Measurements from ENCODE around the gene SYT2.

Gene SYT2

DNA sequence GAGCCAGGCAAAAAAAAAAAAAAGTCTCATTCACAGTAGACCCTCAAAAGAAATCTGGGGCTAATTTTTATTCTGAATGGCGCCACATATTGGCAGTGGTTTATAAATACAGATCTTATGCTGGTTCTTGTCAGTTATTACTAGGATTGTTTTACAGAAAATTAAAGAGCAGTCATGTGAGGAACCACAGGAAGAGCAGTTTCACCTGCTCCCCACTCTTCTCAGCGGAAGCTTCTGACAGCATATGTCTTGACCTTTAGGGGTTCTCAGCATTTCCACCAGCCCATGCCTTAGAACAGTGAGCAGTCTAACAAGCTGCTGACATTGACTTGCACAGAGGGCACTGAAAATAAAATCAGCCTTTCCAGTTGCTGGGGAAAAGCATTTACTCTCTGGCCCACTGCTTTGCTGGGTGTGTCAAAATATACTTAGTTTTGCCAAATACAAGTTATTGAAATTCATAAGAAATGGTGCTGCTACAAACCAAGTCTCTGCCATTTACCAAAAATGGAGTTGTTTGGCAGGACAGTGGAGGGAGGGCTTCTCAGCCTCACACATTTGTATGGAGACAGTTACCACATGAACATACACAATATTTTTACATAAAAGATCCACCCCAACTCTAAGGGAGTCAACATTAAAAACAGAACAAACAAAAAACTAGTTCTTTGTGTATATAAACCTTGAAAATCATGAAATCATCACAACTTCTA, 144.2 kb downstream of the SYT2 start:
- TF ChIP-seq ARNTL (CRISPR knock-in tag; IDR thresholded peaks at IDR 0.05; ENCODE audit: borderline replicate concordance, low read depth) (no peak), SNAI2 (CRISPR knock-in tag; IDR thresholded peaks at IDR 0.05) (no peak), BACH2 (CRISPR knock-in tag; IDR thresholded peaks at IDR 0.05; ENCODE audit: borderline replicate concordance) (no peak), PPARA (CRISPR knock-in tag; IDR thresholded peaks at IDR 0.05; ENCODE audit: borderline replicate concordance) (no peak), POU6F1 (CRISPR knock-in tag; IDR thresholded peaks at IDR 0.05; ENCODE audit: borderline replicate concordance, low read depth) (no peak), ZNF70 (CRISPR knock-in tag; IDR thresholded peaks at IDR 0.05) (no peak), ZNF8 (CRISPR knock-in tag; IDR thresholded peaks at IDR 0.05) (no peak), TOX (CRISPR knock-in tag; IDR thresholded peaks at IDR 0.05; ENCODE audit: borderline replicate concordance) (no peak), OSR1 (CRISPR knock-in tag; IDR thresholded peaks at IDR 0.05) (no peak), GLIS3 (CRISPR knock-in tag; IDR thresholded peaks at IDR 0.05) (no peak), ZC3H10 (CRISPR knock-in tag; IDR thresholded peaks at IDR 0.05) (no peak), RARB (CRISPR knock-in tag; IDR thresholded peaks at IDR 0.05) (no peak), ESRRG (CRISPR knock-in tag; IDR thresholded peaks at IDR 0.05) (no peak)
- TF ChIP-seq, protein P1, sequence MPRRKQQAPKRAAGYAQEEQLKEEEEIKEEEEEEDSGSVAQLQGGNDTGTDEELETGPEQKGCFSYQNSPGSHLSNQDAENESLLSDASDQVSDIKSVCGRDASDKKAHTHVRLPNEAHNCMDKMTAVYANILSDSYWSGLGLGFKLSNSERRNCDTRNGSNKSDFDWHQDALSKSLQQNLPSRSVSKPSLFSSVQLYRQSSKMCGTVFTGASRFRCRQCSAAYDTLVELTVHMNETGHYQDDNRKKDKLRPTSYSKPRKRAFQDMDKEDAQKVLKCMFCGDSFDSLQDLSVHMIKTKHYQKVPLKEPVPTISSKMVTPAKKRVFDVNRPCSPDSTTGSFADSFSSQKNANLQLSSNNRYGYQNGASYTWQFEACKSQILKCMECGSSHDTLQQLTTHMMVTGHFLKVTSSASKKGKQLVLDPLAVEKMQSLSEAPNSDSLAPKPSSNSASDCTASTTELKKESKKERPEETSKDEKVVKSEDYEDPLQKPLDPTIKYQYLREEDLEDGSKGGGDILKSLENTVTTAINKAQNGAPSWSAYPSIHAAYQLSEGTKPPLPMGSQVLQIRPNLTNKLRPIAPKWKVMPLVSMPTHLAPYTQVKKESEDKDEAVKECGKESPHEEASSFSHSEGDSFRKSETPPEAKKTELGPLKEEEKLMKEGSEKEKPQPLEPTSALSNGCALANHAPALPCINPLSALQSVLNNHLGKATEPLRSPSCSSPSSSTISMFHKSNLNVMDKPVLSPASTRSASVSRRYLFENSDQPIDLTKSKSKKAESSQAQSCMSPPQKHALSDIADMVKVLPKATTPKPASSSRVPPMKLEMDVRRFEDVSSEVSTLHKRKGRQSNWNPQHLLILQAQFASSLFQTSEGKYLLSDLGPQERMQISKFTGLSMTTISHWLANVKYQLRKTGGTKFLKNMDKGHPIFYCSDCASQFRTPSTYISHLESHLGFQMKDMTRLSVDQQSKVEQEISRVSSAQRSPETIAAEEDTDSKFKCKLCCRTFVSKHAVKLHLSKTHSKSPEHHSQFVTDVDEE (CRISPR knock-in tag; IDR thresholded peaks at IDR 0.05) = no peak
- TF ChIP-seq, protein P2, sequence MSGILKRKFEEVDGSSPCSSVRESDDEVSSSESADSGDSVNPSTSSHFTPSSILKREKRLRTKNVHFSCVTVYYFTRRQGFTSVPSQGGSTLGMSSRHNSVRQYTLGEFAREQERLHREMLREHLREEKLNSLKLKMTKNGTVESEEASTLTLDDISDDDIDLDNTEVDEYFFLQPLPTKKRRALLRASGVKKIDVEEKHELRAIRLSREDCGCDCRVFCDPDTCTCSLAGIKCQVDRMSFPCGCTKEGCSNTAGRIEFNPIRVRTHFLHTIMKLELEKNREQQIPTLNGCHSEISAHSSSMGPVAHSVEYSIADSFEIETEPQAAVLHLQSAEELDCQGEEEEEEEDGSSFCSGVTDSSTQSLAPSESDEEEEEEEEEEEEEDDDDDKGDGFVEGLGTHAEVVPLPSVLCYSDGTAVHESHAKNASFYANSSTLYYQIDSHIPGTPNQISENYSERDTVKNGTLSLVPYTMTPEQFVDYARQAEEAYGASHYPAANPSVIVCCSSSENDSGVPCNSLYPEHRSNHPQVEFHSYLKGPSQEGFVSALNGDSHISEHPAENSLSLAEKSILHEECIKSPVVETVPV (CRISPR knock-in tag; IDR thresholded peaks at IDR 0.05) = no peak
- no peak for ATAC-seq

GRCh38 chr1:202564958-202565495, 145.2 kb downstream of the SYT2 start:
- no peak for ATAC-seq
- TF ChIP-seq ZNF70 (CRISPR knock-in tag; IDR thresholded peaks at IDR 0.05) = no peak
- TF ChIP-seq, protein P1 (CRISPR knock-in tag; IDR thresholded peaks at IDR 0.05) = peak; percentile 59; the same call in 1 of the 2 replicates
- TF ChIP-seq, protein P3, sequence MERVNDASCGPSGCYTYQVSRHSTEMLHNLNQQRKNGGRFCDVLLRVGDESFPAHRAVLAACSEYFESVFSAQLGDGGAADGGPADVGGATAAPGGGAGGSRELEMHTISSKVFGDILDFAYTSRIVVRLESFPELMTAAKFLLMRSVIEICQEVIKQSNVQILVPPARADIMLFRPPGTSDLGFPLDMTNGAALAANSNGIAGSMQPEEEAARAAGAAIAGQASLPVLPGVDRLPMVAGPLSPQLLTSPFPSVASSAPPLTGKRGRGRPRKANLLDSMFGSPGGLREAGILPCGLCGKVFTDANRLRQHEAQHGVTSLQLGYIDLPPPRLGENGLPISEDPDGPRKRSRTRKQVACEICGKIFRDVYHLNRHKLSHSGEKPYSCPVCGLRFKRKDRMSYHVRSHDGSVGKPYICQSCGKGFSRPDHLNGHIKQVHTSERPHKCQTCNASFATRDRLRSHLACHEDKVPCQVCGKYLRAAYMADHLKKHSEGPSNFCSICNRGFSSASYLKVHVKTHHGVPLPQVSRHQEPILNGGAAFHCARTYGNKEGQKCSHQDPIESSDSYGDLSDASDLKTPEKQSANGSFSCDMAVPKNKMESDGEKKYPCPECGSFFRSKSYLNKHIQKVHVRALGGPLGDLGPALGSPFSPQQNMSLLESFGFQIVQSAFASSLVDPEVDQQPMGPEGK (CRISPR knock-in tag; IDR thresholded peaks at IDR 0.05; ENCODE audit: borderline replicate concordance) = no peak; the same call in 1 of the 2 replicates

DNA sequence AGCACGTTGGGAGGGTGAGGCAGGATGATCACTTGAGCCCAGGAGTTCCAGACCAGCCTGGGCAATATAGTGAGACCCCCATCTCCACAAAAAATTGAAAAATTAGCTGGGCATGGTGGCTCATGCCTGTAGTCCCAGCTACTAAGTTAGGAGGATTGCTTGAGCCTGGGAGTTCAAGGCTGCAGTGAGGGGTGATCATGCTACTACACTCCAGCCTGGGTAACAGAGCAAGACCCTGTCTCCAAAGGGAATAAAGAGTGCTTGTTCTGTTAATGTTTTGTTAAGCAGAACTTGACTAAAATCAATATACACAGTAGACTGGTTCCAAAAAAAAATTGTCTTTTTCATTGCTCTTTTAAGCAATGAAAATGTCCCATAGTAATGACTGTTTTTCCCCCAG, 146.4 kb downstream of the SYT2 start:
- TF ChIP-seq ZNF8 (CRISPR knock-in tag; IDR thresholded peaks at IDR 0.05) (no peak), BACH2 (CRISPR knock-in tag; IDR thresholded peaks at IDR 0.05; ENCODE audit: borderline replicate concordance) (no peak)
- no peak for ATAC-seq

Data from SK-N-SH treated with all-trans-retinoic acid at 6 μM for 48 hours (cell line).